GM12875 (cell line): ENCODE results near the gene TRAM2.

Source experiments
- H3K4me3 ChIP-seq: one replicate; pipeline ENCODE4 v1.5.1; 2011; ENCODE audit warnings: low read depth, low read length, control low read depth
- TF ChIP-seq, protein P1 (sequence below): IDR thresholded peaks from 2 replicates; pipeline ENCODE4 v1.5.1; 2011; ENCODE audit warnings: low read depth, mild to moderate bottlenecking, control low read depth, inconsistent platforms, low read length, moderate library complexity, borderline replicate concordance; ENCODE audit not compliant: insufficient read depth

The TRAM2 gene

DNA sequence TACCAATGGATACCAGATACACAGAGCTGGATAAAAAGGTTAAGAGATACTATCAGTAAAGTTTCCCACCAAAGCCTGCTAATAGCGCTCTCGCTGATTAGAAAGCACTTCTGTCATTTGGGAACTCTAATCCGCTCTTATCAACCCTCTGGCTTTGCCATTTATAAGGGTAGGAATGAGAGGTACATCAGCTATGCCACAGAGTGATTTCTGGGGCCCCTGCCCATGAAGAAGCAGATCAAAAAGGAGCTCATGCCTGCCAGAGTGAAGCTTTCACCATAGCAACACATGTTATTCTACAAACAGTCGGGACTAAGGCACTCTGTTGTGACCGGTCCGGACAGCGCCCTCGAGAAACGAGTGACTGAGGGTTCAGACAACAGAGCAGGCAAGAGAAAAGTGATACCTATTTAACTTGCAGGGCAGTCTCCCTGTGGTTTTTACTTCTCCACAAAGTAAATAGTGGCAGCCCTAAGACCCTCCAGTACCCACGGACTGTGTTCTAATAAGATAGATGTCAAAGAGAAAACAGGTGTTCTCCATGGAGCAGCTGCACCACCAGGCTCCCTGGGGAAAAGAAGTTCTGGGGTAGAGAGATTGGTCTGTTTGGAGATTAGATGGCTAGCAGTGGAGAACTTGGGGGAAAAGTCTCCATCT is 5.6 kb downstream of the TRAM2 start:
- H3K4me3 ChIP-seq = no peak overlapping the region
- TF ChIP-seq, protein P1, sequence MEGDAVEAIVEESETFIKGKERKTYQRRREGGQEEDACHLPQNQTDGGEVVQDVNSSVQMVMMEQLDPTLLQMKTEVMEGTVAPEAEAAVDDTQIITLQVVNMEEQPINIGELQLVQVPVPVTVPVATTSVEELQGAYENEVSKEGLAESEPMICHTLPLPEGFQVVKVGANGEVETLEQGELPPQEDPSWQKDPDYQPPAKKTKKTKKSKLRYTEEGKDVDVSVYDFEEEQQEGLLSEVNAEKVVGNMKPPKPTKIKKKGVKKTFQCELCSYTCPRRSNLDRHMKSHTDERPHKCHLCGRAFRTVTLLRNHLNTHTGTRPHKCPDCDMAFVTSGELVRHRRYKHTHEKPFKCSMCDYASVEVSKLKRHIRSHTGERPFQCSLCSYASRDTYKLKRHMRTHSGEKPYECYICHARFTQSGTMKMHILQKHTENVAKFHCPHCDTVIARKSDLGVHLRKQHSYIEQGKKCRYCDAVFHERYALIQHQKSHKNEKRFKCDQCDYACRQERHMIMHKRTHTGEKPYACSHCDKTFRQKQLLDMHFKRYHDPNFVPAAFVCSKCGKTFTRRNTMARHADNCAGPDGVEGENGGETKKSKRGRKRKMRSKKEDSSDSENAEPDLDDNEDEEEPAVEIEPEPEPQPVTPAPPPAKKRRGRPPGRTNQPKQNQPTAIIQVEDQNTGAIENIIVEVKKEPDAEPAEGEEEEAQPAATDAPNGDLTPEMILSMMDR = no peak

GRCh38 chr6:52570291-52570700 is 6.6 kb downstream of the TRAM2 start:
- TF ChIP-seq, protein P1 = no peak
- H3K4me3 ChIP-seq = no peak overlapping the region

GRCh38 chr6:52568320-52568719 is 8.5 kb downstream of the TRAM2 start:
- TF ChIP-seq, protein P1 = no peak
- H3K4me3 ChIP-seq = no peak overlapping the region

GRCh38 chr6:52566853-52567279 is 10.0 kb downstream of the TRAM2 start:
- TF ChIP-seq, protein P1 = no peak
- H3K4me3 ChIP-seq = no peak overlapping the region

DNA sequence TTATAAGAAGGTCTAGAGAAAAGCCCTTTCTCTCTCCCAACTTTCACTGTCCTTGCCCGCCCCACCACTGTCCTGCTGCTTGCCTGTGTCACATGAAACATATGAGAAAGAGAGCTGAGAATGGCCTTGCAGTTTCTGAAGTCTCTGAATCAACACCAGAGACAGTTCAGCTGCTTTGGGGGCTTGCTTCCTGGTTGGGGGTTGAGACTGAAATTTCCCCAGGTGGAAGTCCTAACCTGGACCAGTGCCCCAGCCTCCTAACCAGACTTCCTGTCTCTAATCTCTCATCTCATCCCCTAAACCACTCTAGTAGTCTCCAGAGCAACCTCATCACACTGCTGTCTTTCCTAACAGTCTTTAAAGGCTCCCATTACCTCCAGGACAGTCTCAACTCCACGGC is 10.7 kb downstream of the TRAM2 start:
- H3K4me3 ChIP-seq = no peak overlapping the region
- TF ChIP-seq, protein P1 = no peak

DNA sequence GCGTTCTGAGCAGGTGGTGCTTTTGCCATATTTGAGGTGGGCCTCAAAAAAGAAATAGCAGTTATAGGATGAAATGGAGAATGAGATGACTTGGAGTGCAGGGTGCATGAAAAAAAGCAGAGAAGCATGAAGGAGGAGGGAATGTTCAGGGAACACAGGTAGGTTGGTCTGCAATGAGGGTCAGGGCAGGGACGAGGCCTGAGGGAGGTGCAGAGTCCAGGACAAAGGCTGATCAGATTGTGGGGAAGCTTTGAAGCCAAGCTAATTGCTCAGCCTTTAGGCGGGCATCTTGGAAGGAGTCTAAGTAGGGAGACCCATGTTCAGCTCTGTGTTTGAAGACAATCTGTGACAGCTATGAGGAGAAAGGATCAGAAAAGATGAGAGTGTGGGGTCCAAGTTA is 12.0 kb downstream of the TRAM2 start:
- H3K4me3 ChIP-seq = no peak overlapping the region
- TF ChIP-seq, protein P1 = no peak

- TF ChIP-seq, protein P1 = no peak
- no peak overlapping the region for H3K4me3 ChIP-seq
Measured at GRCh38 chr6:52562911-52563310, 13.9 kb downstream of the TRAM2 start.
